Measurements from ENCODE around the gene METTL22. TPM values are rescaled to one million over a fixed set of nuclear protein-coding genes. Genes with fewer than 3 reads are reported as not detected.

The METTL22 gene
- total RNA-seq = 29.0 and 30.2 TPM in 2 replicates

GRCh38 chr16:8621572-8622314 lies at the start of gene METTL22:
TSS of gene METTL22 (plus strand) at chr16:8621698. CDS start at chr16:8625666, 3,968 bp downstream.

GRCh38 chr16:8589900-8590688 lies 31.4 kb upstream of the METTL22 start, which contains the start of gene TMEM114:
TSS of gene TMEM114 (minus strand) at chr16:8590511. CDS start at chr16:8589838, 673 bp downstream.

GRCh38 chr16:8674413-8675022 lies 53.0 kb downstream of the METTL22 start, which contains the start of gene ABAT:
TSS of gene ABAT (plus strand) at chr16:8674617. CDS start at chr16:8735740, 61,123 bp downstream.

Small RNAs within 50 kb of the gene (small RNA-seq; reads per million reads assigned to genes)
- gene RN7SL743P = not detected

Other genes with a start within 250 kb of the METTL22 start
- gene TMEM114, start 31.2 kb upstream of the METTL22 start, total RNA-seq = not detected in 2 replicates
- 1.9 and 2.0 TPM in 2 replicates for gene ABAT, start 52.9 kb downstream of the METTL22 start, total RNA-seq
- gene TMEM186, start 175.9 kb downstream of the METTL22 start, total RNA-seq = 4.3 and 4.7 TPM in 2 replicates
- 47.9 and 56.5 TPM in 2 replicates for gene PMM2, start 176.1 kb downstream of the METTL22 start, total RNA-seq
- 59.3 and 63.3 TPM in 2 replicates for gene CARHSP1, start 247.3 kb downstream of the METTL22 start, total RNA-seq

Measured in thoracic aorta endothelial cell (primary cell).